Measurements from ENCODE around the gene TANGO2.

The TANGO2 gene

DNA sequence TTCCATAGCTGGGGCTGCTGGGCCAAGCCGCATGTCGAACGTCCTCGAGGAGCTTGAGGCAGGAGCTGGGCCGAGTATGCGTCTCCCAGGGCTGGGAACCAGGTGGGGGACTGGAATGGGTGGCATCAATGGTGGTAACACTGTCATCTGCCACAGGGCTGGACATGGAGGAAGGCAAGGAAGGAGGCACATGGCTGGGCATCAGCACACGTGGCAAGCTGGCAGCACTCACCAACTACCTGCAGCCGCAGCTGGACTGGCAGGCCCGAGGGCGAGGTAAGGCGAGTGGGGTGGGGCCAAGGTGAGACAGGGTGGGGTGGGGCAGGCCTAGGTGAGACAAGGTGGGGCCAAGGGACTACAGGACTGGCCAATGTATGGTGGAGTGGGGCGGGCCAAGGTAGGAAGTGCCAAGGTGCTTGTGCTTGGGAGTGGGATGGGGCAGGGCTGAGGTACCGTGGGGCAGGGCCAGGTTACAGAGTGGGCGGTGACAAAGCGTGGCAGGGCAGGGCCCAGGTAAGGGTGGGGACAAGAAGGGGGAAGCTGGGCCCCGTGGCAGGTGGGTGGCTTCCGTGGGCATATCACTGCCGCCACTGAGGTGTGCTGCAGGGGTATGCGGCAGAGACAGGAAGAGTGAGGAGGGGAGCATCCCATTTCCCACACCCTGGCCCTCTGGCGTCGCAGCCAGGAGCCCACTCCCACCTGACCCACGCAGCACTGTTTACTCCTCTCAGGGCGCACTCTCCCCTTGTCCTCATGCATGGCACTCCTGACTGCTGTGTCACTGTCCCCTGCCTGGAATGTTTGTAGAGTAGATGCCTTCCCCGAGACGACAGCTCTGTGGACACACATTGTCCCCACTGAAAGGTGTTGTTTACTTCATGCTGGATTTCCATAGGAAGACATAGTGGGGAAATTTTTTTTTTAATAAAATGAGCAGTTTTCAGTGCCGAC lies 31.7 kb downstream of the TANGO2 start:
- DNase-seq = no peak

- DNase-seq = no peak
Observed at GRCh38 chr22:20053407-20054033, 32.6 kb downstream of the TANGO2 start.

DNA sequence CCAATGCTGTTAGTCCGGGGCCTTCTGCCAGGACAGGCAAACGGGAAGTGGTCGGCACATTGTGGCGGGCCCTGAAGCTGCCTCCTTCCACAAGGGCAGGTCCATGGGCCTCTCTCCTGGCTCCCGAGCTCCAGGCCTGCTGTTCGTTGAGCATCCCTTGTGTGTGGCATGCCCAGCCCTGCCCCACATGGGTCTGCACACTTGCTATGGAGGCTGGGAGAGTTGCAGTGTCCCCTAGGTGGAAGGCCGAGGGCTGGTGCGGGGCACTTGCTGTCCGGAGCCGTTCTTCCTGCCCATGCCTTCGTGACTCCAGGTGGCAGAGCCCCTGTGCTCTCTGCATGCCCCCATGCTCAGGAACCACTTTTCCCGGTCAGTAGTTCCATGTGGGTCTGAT lies 33.1 kb downstream of the TANGO2 start:
- no peak for DNase-seq

DNA sequence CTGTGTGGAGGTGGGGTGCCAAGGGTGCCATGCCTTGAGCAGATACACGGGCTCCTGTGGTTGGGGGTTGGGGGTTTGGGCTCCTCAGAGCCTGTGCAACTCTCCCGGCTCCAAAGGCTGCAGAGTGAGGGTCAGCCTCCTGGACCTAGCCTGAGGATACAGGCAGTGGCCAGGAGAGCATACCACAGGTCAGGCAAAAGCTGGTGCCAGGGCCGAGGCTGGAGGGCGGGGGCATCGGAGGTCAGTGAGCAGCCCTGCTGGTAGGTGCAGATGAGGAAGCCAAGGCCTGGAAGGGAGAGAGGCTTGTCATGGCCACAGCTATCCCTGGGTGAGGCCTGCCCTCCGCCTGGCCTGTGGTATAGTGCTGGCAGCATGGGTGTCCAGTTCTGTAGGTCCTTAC lies 33.6 kb downstream of the TANGO2 start:
- DNase-seq = no peak

DNA sequence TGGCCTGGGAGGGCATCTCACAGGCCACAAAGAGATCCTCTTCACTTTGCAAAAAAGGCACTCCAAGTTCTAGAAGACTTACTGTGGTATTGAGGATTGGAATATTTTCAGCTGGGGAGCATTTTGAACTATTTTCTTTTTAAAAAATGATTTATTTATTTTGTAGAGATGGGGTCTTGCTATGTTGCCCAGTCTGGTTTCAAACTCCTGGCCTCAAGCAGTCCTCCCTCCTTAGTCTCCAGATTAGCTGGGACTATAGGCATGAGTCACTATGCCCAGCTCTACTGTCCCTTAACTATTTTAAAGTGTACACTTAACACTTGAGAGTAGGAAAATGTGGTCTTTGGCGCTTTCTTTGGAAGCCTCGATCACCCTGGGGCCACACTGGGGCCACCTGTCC lies 34.2 kb downstream of the TANGO2 start:
- no peak for DNase-seq

DNA sequence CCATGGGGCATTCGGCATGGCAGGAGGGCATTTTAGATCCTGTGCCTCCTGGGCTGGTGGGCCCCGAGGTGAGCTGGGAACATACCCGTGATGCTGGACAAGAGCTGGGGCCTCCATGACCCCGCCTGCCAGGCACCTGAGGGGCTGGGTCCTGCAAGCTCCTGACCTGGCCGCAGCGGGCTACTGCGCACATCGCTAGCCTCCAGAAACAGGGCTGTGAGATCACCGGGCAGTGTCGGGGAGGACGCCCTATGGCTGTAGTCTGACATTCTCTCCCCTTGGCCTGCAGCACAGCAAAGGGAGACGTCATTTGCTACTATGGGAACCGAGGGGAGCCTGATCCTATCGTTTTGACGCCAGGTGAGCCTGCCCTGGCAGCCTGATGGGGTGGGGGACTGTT lies 34.7 kb downstream of the TANGO2 start:
- no peak for DNase-seq

DNA sequence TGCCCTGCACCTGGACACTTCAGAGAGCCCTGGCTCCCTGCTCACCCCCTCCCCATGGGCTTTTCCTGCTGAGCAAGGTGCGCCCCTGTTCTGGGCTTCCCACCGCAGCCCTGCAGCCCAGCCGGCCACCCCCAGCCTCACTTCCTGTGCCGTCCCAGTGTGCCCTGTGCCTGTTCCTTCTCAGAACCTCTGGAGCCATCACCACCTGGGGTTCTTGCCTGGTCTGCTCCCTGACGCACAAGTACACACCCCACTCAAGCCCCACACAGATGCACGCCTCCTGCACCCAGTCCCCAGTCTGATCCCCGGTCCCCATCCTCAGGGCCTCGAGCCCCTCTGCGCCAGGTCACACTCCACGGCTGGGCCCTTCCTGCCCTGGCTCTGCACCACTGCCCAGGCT lies 35.3 kb downstream of the TANGO2 start:
- no peak for DNase-seq

DNA sequence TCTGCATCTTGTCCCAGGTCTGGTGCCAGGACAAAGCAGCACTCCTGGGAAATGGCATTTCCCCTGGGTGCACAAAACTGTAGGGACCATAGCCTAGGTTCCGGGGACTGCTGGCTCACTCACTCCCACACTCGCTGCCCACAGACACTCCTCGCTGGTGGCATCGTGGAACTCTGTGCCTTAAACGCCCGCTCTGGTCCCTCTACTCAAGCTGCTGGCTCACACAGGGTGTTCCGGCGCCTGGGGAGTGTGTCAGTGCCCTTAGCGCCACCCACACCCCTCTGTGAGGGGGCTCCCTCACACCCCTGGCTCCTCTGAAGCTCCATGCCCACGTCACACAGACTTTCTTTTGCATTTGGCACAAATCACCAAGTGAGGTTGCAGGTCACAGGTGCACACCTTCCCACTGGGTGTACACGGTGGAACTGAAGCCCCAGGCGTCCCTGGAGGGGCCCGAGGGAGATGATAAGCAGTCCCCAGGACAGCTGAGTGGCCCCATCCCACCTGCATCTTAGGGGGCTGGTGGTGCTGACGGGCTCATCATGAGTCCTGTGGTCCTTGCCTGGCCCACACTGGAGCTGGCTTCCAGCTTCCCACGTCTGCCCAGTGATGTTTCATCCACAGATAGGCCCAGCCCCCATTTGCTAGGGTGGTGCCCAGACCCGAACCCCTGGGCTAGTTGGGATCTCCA lies 35.9 kb downstream of the TANGO2 start:
- DNase-seq = no peak

DNA sequence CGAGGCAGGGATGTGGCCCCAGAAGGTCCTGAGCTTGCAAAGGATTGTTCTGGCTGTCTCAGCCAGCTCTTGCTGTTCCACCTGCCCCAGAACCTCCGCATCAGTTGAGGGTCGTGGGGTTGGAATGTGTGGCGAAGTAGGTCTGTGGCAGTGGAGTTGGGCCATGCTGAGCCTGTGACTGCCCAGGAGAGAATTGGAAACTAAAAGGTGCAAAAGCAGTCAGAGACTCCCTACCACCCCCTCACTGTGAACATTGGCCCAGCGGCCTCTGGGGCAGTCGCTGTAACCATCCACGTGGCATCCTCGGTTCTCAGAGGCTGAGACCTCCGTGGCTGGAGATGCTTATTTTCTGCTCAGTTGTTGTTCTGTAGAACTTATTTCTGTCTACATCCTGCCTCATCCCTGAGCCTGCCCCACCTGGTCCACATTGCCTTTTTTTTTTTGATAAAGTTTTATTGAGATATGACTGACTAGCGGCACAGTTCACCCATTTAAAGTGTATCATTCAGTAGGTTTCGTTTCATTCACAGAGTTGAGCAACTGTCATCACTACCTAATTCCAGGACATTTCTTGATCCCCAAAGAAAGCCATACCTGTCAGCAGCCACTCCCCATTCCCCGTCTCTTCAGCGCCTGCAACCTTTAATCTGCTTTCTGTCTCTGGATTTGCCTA lies 36.8 kb downstream of the TANGO2 start:
- DNase-seq = no peak

DNA sequence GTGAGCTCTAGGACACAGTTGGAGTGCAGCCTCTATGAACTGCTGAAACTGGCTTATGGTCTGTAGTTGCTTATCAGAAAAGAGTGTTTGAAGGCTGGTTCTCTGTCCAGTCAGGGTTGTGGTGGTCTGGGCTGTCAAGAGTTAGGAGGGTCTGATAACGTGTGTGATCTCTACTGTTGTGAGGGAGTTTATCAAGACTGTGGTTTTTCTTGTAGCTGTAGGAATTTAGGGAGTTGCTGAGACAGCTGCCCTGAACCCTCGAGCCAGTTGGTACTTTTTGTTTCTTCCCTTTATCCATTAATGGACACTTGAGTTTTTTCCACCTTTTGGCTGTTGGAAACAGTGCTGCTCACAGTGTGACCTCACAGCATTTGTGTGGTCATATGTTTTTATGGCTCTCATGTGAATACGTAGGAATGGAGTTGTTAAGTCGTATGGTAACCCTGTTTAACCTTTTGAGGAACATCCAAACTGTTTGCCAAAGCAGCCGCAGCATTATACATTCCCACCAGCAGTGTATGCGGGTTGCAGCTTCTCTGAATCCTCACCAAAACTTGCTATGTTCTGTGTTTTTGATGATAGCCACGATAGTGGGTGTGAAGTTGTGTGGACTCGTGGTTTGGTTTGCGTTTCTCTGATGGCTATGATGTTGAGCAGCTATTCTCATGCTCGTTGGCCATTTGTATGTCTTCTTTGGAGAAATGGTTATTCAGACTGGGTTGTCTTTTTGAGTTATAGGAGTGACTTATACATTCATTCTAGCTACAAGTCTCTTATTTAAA lies 38.3 kb downstream of the TANGO2 start:
- no peak for DNase-seq

DNA sequence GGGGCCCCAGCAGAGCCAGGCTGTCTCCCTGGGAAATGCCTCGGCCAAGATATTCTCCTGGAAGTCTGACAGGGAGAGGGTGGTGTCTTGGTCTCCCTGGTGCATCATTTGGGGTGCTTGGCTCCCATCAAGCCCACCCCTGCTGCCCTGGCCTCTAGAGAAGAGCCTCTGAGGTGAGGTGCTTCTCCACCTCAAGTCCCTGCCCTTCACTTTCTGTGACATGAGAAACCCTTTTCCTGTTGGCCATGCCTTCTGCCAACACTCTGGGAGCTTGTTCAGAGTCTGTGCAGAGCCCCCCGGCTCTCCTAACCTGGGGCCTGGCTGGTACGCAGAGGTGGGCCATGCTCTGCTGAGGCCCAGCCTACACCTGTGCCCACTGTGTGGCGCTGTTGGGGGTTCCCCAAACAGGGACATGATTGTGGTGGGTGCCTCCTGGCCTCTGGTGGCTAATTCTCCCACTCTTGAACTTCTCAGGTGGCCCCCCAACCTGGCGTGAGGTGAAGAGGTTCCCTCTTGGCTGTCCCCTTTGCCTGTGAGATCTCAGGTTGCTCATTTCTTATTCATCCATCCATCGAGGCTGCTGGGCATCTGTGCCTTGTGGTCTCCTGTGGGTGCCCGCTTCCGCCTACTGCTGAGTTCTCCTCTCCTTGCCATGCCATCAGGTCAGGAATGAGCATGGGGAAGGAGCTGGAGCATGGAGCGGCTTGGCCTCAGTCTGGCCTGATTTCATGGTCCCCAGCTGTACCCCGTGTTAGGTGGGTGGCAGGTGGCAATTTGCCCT lies 40.0 kb downstream of the TANGO2 start:
- DNase-seq = no peak

GRCh38 chr22:20061481-20061861 lies 40.6 kb downstream of the TANGO2 start:
- no peak for DNase-seq

- DNase-seq = no peak
Observed at GRCh38 chr22:20062043-20062765, 41.3 kb downstream of the TANGO2 start.

DNA sequence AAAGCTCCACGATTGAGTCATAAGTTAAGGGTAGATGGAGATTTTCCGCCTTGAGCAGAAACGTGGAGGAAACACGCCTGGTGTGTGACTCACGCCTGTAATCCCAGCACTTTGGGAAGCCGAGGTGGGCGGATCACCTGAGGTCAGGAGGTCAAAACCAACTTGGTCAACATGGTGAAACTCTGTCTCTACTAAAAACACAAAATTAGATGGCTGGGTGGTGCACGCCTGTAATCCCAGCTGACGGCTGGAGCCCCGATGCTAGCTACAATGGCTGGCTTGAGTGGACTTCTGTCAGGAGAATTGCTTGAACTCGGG lies 41.8 kb downstream of the TANGO2 start:
- no peak for DNase-seq

GRCh38 chr22:20063271-20064139 lies 42.6 kb downstream of the TANGO2 start:
- no peak for DNase-seq

GRCh38 chr22:20064140-20064480 lies 43.2 kb downstream of the TANGO2 start:
- no peak for DNase-seq

- no peak for DNase-seq
Observed at GRCh38 chr22:20064545-20065262, 43.8 kb downstream of the TANGO2 start.

GRCh38 chr22:20065896-20066616 lies 45.1 kb downstream of the TANGO2 start:
- no peak for DNase-seq

Measured in NCI-H446 (cell line).